Adrenal gland (tissue), 12 donors: Measurements from ENCODE around the gene DST. TPM values are rescaled to one million over a fixed set of nuclear protein-coding genes. Genes with fewer than 3 reads are reported as not detected.

ENCODE experiments used
- DNase-seq, 7 donors: peaks; one replicate each; pipeline ENCODE4 v3.0.0-alpha.2; 2019 to 2020
- H3K27ac ChIP-seq, 5 donors: fragments of 200-600 bp; sonication (generic) in 4 of 5; 1 replicate in 3 of 5; 2 replicates in 2 of 5; pipeline versions ENCODE4 v1.5.1 to v1.8.0; 2016 to 2020; ENCODE audit warnings: mild to moderate bottlenecking in 1 of 5
- H3K27me3 ChIP-seq: fragments of 200-600 bp; 2 replicates; pipeline ENCODE4 v1.8.0; 2021
- H3K36me3 ChIP-seq, 2 donors: fragments of 200-600 bp; replicated peaks in 1 of 2; 1 replicate in 1 of 2; 2 replicates in 1 of 2; pipeline versions ENCODE4 v1.5.1 to v1.8.0; 2018 to 2022
- H3K4me1 ChIP-seq, 2 donors: fragments of 200-600 bp; replicated peaks in 1 of 2; 1 replicate in 1 of 2; 2 replicates in 1 of 2; pipeline versions ENCODE4 v1.5.1 to v1.8.0; 2018 to 2021
- H3K4me3 ChIP-seq, 4 donors: fragments of 200-600 bp; sonication (generic) in 3 of 4; one replicate each; pipeline ENCODE4 v1.5.1; 2016 to 2018
- H3K9me3 ChIP-seq, 3 donors: fragments of 200-600 bp; sonication (generic) in 1 of 3; replicated peaks in 1 of 3; 1 replicate in 2 of 3; 2 replicates in 1 of 3; pipeline versions ENCODE4 v1.5.1 to v1.8.0; 2016 to 2021
- POLR2A ChIP-seq, 2 donors: fragments of 450-650 bp; IDR thresholded peaks; one replicate each; pipeline ENCODE4 v1.6.1; 2017; ENCODE audit warnings: antibody characterized with exemption in 2 of 2, mild to moderate bottlenecking in 2 of 2, moderate library complexity in 1 of 2
- WGBS, 4 donors: extraction: QIAGEN DNeasy Blood & Tissue Kit in 2 of 4; methylation state at CpG; one replicate each; pipeline versions ENCODE4 v1.1.5 to v1.1.7; 2013 to 2017; 5-methylcytosine and 5-hydroxymethylcytosine counted together
- intact Hi-C, 2 donors: fragments of 100-400 bp; cut with DNase I; formaldehyde crosslinking; loops; one replicate each; pipeline versions ENCODE4 v1.14.1 to v1.15.0; 2022 to 2023
- polyA plus RNA-seq, 3 donors: library from polyadenylated mRNA; stranded (reverse); fragments of 200-250 nt in 2 of 3; fragments of 350-450 nt in 1 of 3; fragmentation: Illumina TruSeq in 1 of 3; extraction: RNeasy Lipid Tissue Mini Kit (QIAGEN cat#74804) in 1 of 3; gene quantifications; one replicate each; pipeline ENCODE4 v1.2.3, GENCODE V29; 2013 to 2014
- total RNA-seq, 9 donors: library from RNA; depleted of rRNA in 4 of 9; stranded (reverse); fragments of >200 nt in 4 of 9; fragments of 120-200 nt in 1 of 9; fragmentation: NEBNext Ultra II Directional in 1 of 9; extraction: Animal tissue kit (Norgen Biotek cat#: 25700) in 1 of 9; gene quantifications; one replicate each; pipeline versions ENCODE4 v1.1.0 to v1.2.4, GENCODE V29; 2013 to 2023
- TF ChIP-seq, protein P1 (sequence below), 6 experiments: fragments of 450-650 bp in 4 of 6; fragments of 200-600 bp in 2 of 6; sonication (generic) in 1 of 6; IDR thresholded peaks; 1 replicate in 5 of 6; 2 replicates in 1 of 6; pipeline versions ENCODE4 v1.5.1 to v1.8.0; 2016 to 2021; ENCODE audit warnings: antibody characterized with exemption in 6 of 6, mild to moderate bottlenecking in 2 of 6, moderate library complexity in 1 of 6
- donor health status: healthy with polysubstance abuse.
- donor health status: Bipolar disorder and iron deficiency.
- donor health status: DM: yes; HTN: yes; CAD: no.
- donor health status: DM: no; HTN: no; CAD: no.
- donor health status: DM: no; HTN: no; CAD: no.
- donor health status: DM: yes; HTN: yes; CAD: no.

DST gene
- total and polyA plus RNA-seq, 12 donors, result 105 to 418 (median 265) TPM

- Histone ChIP-seq H3K9me3 (no peaks in the 10 kb centered on the region), H3K27me3 (no peaks in the 10 kb centered on the region), H3K27ac (peak overlapping the region in 2 of 5 donors; percentile 6 to 39), H3K4me3 (no peak overlapping the region), H3K4me1 (peaks cover 19 to 54% of the 10 kb centered on the region in 2 donors), H3K36me3 (peaks cover 0 to 19% of the 10 kb centered on the region in 2 donors)
- intact Hi-C loops, result no loop called here
- TF ChIP-seq, protein P1, sequence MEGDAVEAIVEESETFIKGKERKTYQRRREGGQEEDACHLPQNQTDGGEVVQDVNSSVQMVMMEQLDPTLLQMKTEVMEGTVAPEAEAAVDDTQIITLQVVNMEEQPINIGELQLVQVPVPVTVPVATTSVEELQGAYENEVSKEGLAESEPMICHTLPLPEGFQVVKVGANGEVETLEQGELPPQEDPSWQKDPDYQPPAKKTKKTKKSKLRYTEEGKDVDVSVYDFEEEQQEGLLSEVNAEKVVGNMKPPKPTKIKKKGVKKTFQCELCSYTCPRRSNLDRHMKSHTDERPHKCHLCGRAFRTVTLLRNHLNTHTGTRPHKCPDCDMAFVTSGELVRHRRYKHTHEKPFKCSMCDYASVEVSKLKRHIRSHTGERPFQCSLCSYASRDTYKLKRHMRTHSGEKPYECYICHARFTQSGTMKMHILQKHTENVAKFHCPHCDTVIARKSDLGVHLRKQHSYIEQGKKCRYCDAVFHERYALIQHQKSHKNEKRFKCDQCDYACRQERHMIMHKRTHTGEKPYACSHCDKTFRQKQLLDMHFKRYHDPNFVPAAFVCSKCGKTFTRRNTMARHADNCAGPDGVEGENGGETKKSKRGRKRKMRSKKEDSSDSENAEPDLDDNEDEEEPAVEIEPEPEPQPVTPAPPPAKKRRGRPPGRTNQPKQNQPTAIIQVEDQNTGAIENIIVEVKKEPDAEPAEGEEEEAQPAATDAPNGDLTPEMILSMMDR (IDR thresholded peaks at IDR 0.05), result no peak
- no peak for TF ChIP-seq POLR2A (IDR thresholded peaks at IDR 0.05)
- no peak for DNase-seq
- WGBS, 4 donors, result 84 to 90% (median 90%) methylated on average over 3 of the region's 3 CpGs
Observed at GRCh38 chr6:56522495-56523270, 120.0 kb downstream of the DST start.

DNA sequence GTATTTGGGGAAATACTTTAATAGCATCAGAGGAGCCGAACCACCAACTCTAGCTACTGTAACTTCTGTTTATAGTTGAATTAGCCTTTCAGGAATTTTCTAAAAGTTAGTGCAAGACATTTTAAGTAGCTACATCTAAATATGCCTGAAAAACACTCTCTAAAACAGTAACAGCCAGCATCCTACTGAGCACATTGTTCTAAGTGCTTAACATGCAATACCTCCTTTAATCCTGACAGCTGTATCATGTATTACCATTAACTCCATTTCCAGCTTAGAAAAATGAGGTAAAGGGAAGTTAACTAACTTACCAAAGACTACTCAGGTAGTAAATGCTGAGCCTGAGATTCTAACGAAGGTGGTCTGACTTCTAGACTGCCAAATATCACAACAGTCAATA, 120.7 kb downstream of the DST start:
- Histone ChIP-seq H3K27me3 (no peaks in the 10 kb centered on the region), H3K4me1 (peaks cover 19 to 54% of the 10 kb centered on the region in 2 donors), H3K36me3 (peaks cover 0 to 14% of the 10 kb centered on the region in 2 donors), H3K4me3 (no peak overlapping the region), H3K27ac (peak overlapping the region in 3 of 5 donors; percentile 6 to 39 (median 18)), H3K9me3 (no peaks in the 10 kb centered on the region)
- intact Hi-C loops, result no loop called here
- no peak for DNase-seq
- 66 to 75% (median 73%) methylated on average over 2 of the region's 2 CpGs for WGBS, 4 donors
- TF ChIP-seq, protein P1 (IDR thresholded peaks at IDR 0.05), result no peak
- no peak for TF ChIP-seq POLR2A (IDR thresholded peaks at IDR 0.05)

GRCh38 chr6:56521454-56521853, 121.2 kb downstream of the DST start:
- intact Hi-C loops, result no loop called here
- peaks cover 0 to 14% of the 10 kb centered on the region in 2 donors for H3K36me3 ChIP-seq
- H3K9me3 ChIP-seq, result no peaks in the 10 kb centered on the region
- WGBS, 4 donors, result 87 to 98% (median 93%) methylated on average over 2 of the region's 2 CpGs
- peak overlapping the region in 1 of 5 donors; percentile 39 for H3K27ac ChIP-seq
- DNase-seq, result no peak
- H3K4me1 ChIP-seq, result peaks cover 19 to 52% of the 10 kb centered on the region in 2 donors
- TF ChIP-seq, protein P1 (IDR thresholded peaks at IDR 0.05), result no peak
- no peak for TF ChIP-seq POLR2A (IDR thresholded peaks at IDR 0.05)
- H3K4me3 ChIP-seq, result no peak overlapping the region
- H3K27me3 ChIP-seq, result no peaks in the 10 kb centered on the region

- H3K27me3 ChIP-seq, result no peaks in the 10 kb centered on the region
- no peak overlapping the region for H3K4me3 ChIP-seq
- H3K27ac ChIP-seq, result no peak overlapping the region
- H3K36me3 ChIP-seq, result peaks cover 0 to 16% of the 10 kb centered on the region in 2 donors
- intact Hi-C loops, result no loop called here
- H3K4me1 ChIP-seq, result peaks cover 9 to 45% of the 10 kb centered on the region in 2 donors
- H3K9me3 ChIP-seq, result no peaks in the 10 kb centered on the region
- TF ChIP-seq POLR2A (IDR thresholded peaks at IDR 0.05), result no peak
- TF ChIP-seq, protein P1 (IDR thresholded peaks at IDR 0.05), result no peak
- DNase-seq, result no peak
- 92 to 100% (median 99%) methylated on average over 1 of the region's 1 CpG for WGBS, 4 donors
Observed at GRCh38 chr6:56520218-56520617, 122.5 kb downstream of the DST start.
